PC-9 (cell line): ENCODE measurements around the gene TENM4.

ENCODE experiments used
- CTCF ChIP-seq: fragments of 200-600 bp; sonication (generic); conservative IDR thresholded peaks from 2 replicates; pipeline ENCODE4 v1.6.1; 2017; ENCODE audit warnings: mixed run types, antibody characterized with exemption, mild to moderate bottlenecking, moderate library complexity
- EZH2 ChIP-seq: fragments of 200-600 bp; sonication (generic); IDR thresholded peaks from 2 replicates; pipeline ENCODE4 v1.8.0; 2017; ENCODE audit warnings: antibody characterized with exemption, low read depth

GRCh38 chr11:78690352-78690987 lies 750.4 kb downstream of the TENM4 start:
- TF ChIP-seq CTCF (no peak), EZH2 (no peak)
